K562 (cell line): ENCODE results near the gene MFSD12. TPM values are rescaled to one million over a fixed set of nuclear protein-coding genes. Genes with fewer than 3 reads are reported as not detected.

Source experiments
- ATAC-seq: fragments of 200-7000 bp; cut with Tn5 transposase; 3 replicates; pipeline ENCODE4 v1.9.1; 2020; ENCODE audit warnings: moderate library complexity
- BruUV-seq: library from RNA; stranded (reverse); fragments of 400-500 nt; replicated peaks from 2 replicates; lab custom pipeline; 2021; lab: Mats Ljungman, UMichigan
- CTCF ChIA-PET: fragments of 300-600 bp; formaldehyde crosslinking; extraction: SDS; loops from one replicate; lab custom pipeline; 2021; ENCODE audit warnings: low intra/inter-chr PET ratio; lab: Yijun Ruan, JAX
- POLR2A ChIA-PET: fragments of 300-600, 350-650 bp; sonication (Branson Sonifier 250); formaldehyde crosslinking; extraction: SDS; loops from one replicate; lab custom pipeline; 2021; ENCODE audit warnings: antibody characterized with exemption, inconsistent platforms; lab: Yijun Ruan, JAX
- DNase-seq, 4 experiments: peaks; one replicate each; pipeline versions ENCODE4 v3.0.0 to v3.0.0-alpha.2; 2011 to 2018; ENCODE audit warnings: low spot score in 3 of 4, mixed read lengths in 3 of 4; ENCODE audit errors: extremely low read depth in 1 of 4
- FAIRE-seq: peaks from 2 replicates; lab custom pipeline; 2011; peaks lifted over from hg19 to GRCh38; lab: Jason Lieb, UNC
- H2AFZ ChIP-seq: 2 replicates; pipeline ENCODE4 v1.6.0; 2011; ENCODE audit warnings: low read depth, low read length, control low read depth, inconsistent platforms
- H3K27ac ChIP-seq: fragments of 200-600 bp; 3 replicates; pipeline ENCODE4 v1.8.0; 2011; ENCODE audit warnings: low read depth, mild to moderate bottlenecking, control low read depth, inconsistent platforms, low read length, moderate library complexity, mixed read lengths; ENCODE audit errors: extremely low read depth
- H3K27me3 ChIP-seq, 2 experiments: fragments of 300-600 bp in 1 of 2; 2 replicates in 1 of 2; 3 replicates in 1 of 2; pipeline versions ENCODE4 v1.6.0 to v1.8.0; 2011; ENCODE audit warnings: inconsistent platforms in 2 of 2, low read length in 2 of 2, mild to moderate bottlenecking in 1 of 2, mixed read lengths in 1 of 2, moderate library complexity in 1 of 2; ENCODE audit not compliant: control insufficient read depth in 2 of 2, insufficient read depth in 2 of 2
- H3K36me3 ChIP-seq: fragments of 300-600 bp; 3 replicates; pipeline ENCODE4 v1.8.0; 2011; ENCODE audit warnings: mild to moderate bottlenecking, low read length, inconsistent platforms; ENCODE audit not compliant: control insufficient read depth, insufficient read depth
- H3K4me1 ChIP-seq, 2 experiments: fragments of 200-600 bp in 1 of 2; replicated peaks in 1 of 2; 2 replicates in 1 of 2; 3 replicates in 1 of 2; pipeline versions ENCODE4 v1.5.1 to v1.8.0; 2011; ENCODE audit warnings: inconsistent platforms in 2 of 2, low read length in 2 of 2, mild to moderate bottlenecking in 1 of 2, mixed read lengths in 1 of 2, moderate library complexity in 1 of 2; ENCODE audit not compliant: control insufficient read depth in 2 of 2, insufficient read depth in 2 of 2
- H3K4me2 ChIP-seq: 2 replicates; pipeline ENCODE4 v1.6.1; 2011; ENCODE audit warnings: low read length, control low read depth, inconsistent platforms, mixed read lengths; ENCODE audit not compliant: insufficient read depth
- H3K4me3 ChIP-seq: fragments of 200-600 bp; sonication (generic), shearing (Covaris generic); 2 replicates; pipeline ENCODE4 v1.5.1; 2016; ENCODE audit warnings: control low read depth, inconsistent platforms
- H3K79me2 ChIP-seq: fragments of 200-600 bp; 3 replicates; pipeline ENCODE4 v1.8.0; 2011; ENCODE audit warnings: low read length, inconsistent platforms; ENCODE audit not compliant: control insufficient read depth, insufficient read depth
- H3K9ac ChIP-seq, 2 experiments: 2 replicates each; pipeline versions ENCODE4 v1.6.0 to v1.6.1; 2011; ENCODE audit warnings: low read depth in 2 of 2, low read length in 2 of 2, control low read depth in 1 of 2, inconsistent platforms in 1 of 2, mild to moderate bottlenecking in 1 of 2, mixed read lengths in 1 of 2; ENCODE audit not compliant: insufficient read depth in 1 of 2
- H3K9me1 ChIP-seq: one replicate; pipeline ENCODE4 v1.6.0; 2011; ENCODE audit warnings: inconsistent platforms, mild to moderate bottlenecking, low read length, moderate library complexity; ENCODE audit not compliant: control insufficient read depth, insufficient read depth
- H3K9me3 ChIP-seq: replicated peaks from 2 replicates; pipeline ENCODE4 v1.5.1; 2011; ENCODE audit warnings: low read depth, low read length, inconsistent platforms; ENCODE audit not compliant: control insufficient read depth, insufficient read depth
- H4K20me1 ChIP-seq: replicated peaks from 2 replicates; pipeline ENCODE4 v1.6.1; 2011; ENCODE audit warnings: low read length, inconsistent platforms, mixed read lengths; ENCODE audit not compliant: control insufficient read depth, insufficient read depth
- CBX5 ChIP-seq: IDR thresholded peaks from 2 replicates; pipeline ENCODE4 v1.6.1; 2014; ENCODE audit warnings: low read depth, borderline replicate concordance
- MCM2 ChIP-seq: fragments of 450-650 bp; IDR thresholded peaks from 2 replicates; pipeline ENCODE4 v1.6.1; 2017; ENCODE audit warnings: low read depth, mild to moderate bottlenecking
- POLR2A ChIP-seq: fragments of 450-650 bp; conservative IDR thresholded peaks from 2 replicates; pipeline ENCODE4 v1.6.1; 2016
- POLR2G ChIP-seq: fragments of 200-400 bp; formaldehyde crosslinking; IDR thresholded peaks from 2 replicates; pipeline ENCODE4 v1.6.1; 2017; ENCODE audit warnings: low read depth, mild to moderate bottlenecking, antibody characterized with exemption, low read length, moderate library complexity
- RBFOX2 ChIP-seq: fragments of 200-400 bp; formaldehyde crosslinking; IDR thresholded peaks from 2 replicates; pipeline ENCODE4 v1.6.1; 2017; ENCODE audit warnings: low read depth, mild to moderate bottlenecking, low read length, moderate library complexity
- RBM17 ChIP-seq: fragments of 200-400 bp; formaldehyde crosslinking; IDR thresholded peaks from 2 replicates; pipeline ENCODE4 v1.6.1; 2017; ENCODE audit warnings: low read depth, mild to moderate bottlenecking, low read length, borderline replicate concordance
- ZNF445 ChIP-seq: fragments of 250-450 bp; sonication (Bioruptor Pico); IDR thresholded peaks from 2 replicates; pipeline ENCODE4 v1.4.0; 2020; ENCODE audit warnings: low read depth, mild to moderate bottlenecking, moderate library complexity
- WGBS: fragments of 100-300 bp; shearing (Covaris generic); methylation state at CpG from one replicate; pipeline ENCODE4 v1.1.6; 2016; ENCODE audit warnings: low coverage, mixed read lengths; ENCODE audit not compliant: insufficient coverage; ENCODE audit errors: missing lambda C conversion rate; 5-methylcytosine and 5-hydroxymethylcytosine counted together
- in situ Hi-C: fragments of 300-500 bp; cut with MboI; formaldehyde crosslinking; loops from 4 replicates; pipeline ENCODE4 v1.15.0; 2018; ENCODE audit warnings: inconsistent platforms, mixed read lengths
- intact Hi-C: fragments of 100-400 bp; cut with micrococcal nuclease; formaldehyde crosslinking; loops from 2 replicates; pipeline ENCODE4 v1.14.2; 2022
- polyA plus RNA-seq, 8 experiments: library from polyadenylated mRNA; depleted of rRNA in 4 of 8; stranded (reverse) in 5 of 8; unstranded in 3 of 8; fragments of >200 nt; fragmentation: Nextera tagmentation in 2 of 8; fragmentation: Illumina TruSeq in 1 of 8; extraction: Ambion mirVana in 2 of 8; extraction: Trizol in 1 of 8; gene quantifications; 2 replicates each; pipeline versions ENCODE4 v1.2.1 to v1.2.3, GENCODE V29; 2011 to 2014; ENCODE audit warnings: inconsistent platforms in 1 of 8, missing spikeins in 1 of 8
- total RNA-seq, 7 experiments: library from RNA; depleted of rRNA in 6 of 7; stranded (reverse); fragments of >200 nt in 6 of 7; fragmentation: Illumina TruSeq in 2 of 7; extraction: Trizol in 2 of 7; gene quantifications; 2 replicates each; pipeline versions ENCODE4 v1.2.1 to v1.2.3, GENCODE V29; 2011 to 2021; ENCODE audit warnings: low replicate concordance in 1 of 7

The MFSD12 gene
- total and polyA plus RNA-seq, 9 of the 15 experiments (the other 6 are each of a cell fraction or from before 2014, with no cell fraction given): 0.69 to 112 (median 31.8) TPM

- Histone ChIP-seq H3K79me2 (no peaks in the 10 kb centered on the region), H3K4me1 (peaks cover under 1 to 55% of the 10 kb centered on the region in 2 experiments; a peak in 3 of 5 replicates), H3K36me3 (peaks cover 59% of the 10 kb centered on the region; the same call in 2 of the 3 replicates), H2AFZ (no peak overlapping the region), H3K4me3 (no peak overlapping the region), H3K9me1 (no peaks in the 10 kb centered on the region), H3K27ac (no peak overlapping the region), H3K27me3 (no peaks in the 10 kb centered on the region), H3K9me3 (no peaks in the 10 kb centered on the region), H3K4me2 (no peak overlapping the region), H3K9ac (peak overlapping the region in 1 of 2 experiments; percentile 45; a peak in 1 of 4 replicates), H4K20me1 (peaks cover 5% of the 10 kb centered on the region; the same call in 1 of the 2 replicates)
- FAIRE-seq: no peak
- in situ Hi-C loops: no loop called here
- ChIA-PET POLR2A (no interaction called here), CTCF (interaction anchor here (0.6 to 2.1 kb wide), 3 partner anchors 30 to 75 kb away, joined by 4 to 19 read pairs (median 5); no protein-coding TSS in a partner anchor)
- TF ChIP-seq POLR2A (0 out of 2 replicates have a peak, but pooled peaks have one; percentile 8), MCM2 (no peak), ZNF445 (no peak), RBFOX2 (0 out of 2 replicates have a peak, but pooled peaks have one; percentile 35), POLR2G (peak; percentile 39), RBM17 (no peak), CBX5 (no peak)
- intact Hi-C loops: loop anchor here (10.0 kb wide), 1 partner anchor 61 kb away; the partner anchor contains the start of gene TBXA2R
- no TSS peak for BruUV-seq
- no peak for ATAC-seq
- WGBS: 92% methylated on average over 7 of the region's 9 CpGs
- DNase-seq: no peak
These were observed 13.4 kb downstream of the MFSD12 start for GRCh38 chr19:3544058-3544376.
